CD4-positive, alpha-beta T cell treated with Interleukin-4 for 4 hours (primary cell): Measurements from ENCODE around the gene IFT80.

Experiments
- DNase-seq: peaks from one replicate; pipeline ENCODE4 v3.0.0-alpha.2; 2020

The IFT80 gene

DNA sequence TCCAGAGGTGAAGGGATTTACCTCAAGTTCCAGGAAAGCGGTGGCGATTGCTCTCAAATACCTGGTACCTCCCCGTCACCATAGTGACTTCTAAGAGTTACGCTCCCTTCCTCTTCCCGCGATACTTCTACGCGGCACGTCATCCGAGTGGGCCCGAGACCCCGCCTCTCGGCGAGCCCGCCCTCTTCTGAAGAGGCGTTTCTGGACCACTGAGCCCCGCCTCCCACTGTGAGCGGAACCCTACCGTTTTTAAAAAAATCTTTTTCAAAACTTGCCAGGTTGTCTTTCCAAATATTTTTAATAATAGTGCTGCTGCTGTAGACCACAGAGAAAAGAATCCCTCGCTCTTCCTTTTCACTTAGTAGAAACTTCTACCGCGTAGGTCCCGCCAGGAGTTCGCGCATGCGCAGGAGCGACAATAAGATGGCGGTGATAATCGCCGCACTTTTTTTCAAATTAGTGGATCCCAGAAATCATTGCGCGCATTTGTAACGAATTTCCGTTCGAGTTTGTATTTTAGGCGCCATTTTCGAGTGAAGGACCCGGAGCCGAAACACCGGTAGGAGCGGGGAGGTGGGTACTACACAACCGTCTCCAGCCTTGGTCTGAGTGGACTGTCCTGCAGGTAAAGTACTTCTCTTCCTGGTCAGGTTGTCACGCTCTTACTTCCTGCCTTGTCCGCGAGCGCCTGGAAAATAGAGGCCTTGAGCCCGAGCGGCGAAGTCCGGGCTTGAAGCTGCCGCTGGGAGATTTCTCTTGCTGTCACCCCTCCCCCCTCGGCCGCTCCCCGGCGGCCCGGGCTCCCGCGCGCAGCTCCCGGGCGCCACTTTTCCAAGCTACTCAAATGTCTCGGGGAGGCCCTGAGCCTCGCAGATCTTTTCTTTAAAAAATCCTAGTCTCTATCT is at the start of gene IFT80, which contains the start of gene SMC4:
IFT80 (minus strand) TSS at position 101 of the 905 bp plus-strand sequence. CDS start 14,625 bp downstream, outside the sequence.
SMC4 (plus strand) TSS at position 526 of the 905 bp plus-strand sequence. CDS start 1,177 bp downstream, outside the sequence.
- peak; percentile 97 for DNase-seq

DNA sequence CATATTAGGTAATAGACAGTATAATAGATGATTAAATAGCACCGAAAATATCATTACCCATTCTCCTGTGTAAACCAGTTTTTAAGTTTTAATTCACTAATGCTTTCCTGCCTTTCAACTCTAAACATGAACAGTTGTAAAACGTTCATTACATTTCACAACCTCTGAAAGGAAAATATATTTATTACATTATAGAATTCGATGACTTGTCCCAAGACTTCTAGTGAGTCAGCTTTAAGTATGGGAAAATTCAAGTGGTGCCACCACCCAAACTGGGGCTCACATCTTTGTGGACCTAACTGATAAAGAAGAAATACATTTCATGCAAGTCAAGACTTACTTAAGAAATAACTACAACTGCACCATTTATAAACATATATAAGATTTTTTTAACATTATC is 48.5 kb upstream of the IFT80 start:
- DNase-seq, result no peak

GRCh38 chr3:160446522-160447056 is 47.6 kb upstream of the IFT80 start:
- DNase-seq, result no peak

DNA sequence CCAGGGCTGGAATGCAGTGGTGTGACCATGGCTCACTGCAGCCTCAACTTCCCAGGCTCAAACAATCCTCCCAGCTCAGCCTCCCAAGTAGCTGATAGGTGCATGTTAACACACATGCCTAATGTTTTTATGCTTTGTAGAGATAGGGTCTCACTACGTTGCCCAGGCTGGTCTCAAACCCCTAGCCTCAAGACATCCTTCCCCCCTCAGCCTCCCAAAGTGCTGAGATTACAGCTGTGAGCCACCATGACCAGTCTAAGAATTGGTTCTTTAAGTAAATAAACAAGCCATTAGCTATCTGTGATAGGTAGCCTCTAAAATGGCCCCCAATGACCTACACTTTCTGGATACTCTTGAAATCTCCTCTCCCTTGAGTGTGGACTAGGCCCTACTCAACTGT is 46.8 kb upstream of the IFT80 start:
- no peak for DNase-seq

DNA sequence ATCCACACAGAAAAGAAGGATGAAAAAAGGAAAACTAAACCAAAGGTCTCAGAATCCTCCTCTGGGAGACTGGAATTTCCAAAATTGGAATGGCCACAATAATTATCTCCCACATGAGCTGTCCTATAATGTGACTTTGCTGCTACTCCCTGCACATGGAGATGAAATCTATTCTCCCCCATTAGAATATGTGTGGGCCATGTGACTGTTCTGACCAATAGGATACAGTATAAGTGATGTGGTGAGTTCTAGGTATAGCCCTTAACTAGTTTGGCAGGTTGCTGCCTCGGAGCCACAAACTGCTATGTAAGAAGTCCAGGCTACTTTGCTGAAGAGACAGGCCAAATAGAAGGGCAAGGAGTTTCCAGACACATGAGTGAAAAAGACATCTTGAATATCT is 45.4 kb upstream of the IFT80 start:
- DNase-seq, result no peak

- no peak for DNase-seq
Measured at GRCh38 chr3:160440687-160441086, 41.7 kb upstream of the IFT80 start.

DNA sequence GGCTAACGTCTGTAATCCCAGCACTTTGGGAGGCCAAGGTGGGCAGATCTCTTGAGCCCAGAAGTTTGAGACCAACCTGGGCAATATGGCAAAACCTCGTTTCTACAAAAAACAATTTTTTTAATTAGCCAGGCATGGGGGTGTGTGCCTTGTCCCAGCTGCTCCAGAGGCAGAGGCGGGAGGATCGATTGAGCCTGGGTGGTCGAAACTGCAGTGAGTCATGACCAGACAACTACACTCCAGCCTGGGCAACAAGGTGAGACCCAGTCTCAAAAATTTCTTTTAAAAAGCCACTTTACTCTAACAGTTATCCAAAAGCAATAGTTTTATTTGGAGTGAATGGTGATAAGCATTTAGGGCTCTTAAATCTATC is 38.0 kb upstream of the IFT80 start:
- no peak for DNase-seq

GRCh38 chr3:160435747-160436146 is 36.7 kb upstream of the IFT80 start:
- DNase-seq, result no peak

- DNase-seq, result no peak
Measured at GRCh38 chr3:160435095-160435494, 36.1 kb upstream of the IFT80 start.

- DNase-seq, result no peak
Measured at GRCh38 chr3:160434071-160434470, 35.0 kb upstream of the IFT80 start.

DNA sequence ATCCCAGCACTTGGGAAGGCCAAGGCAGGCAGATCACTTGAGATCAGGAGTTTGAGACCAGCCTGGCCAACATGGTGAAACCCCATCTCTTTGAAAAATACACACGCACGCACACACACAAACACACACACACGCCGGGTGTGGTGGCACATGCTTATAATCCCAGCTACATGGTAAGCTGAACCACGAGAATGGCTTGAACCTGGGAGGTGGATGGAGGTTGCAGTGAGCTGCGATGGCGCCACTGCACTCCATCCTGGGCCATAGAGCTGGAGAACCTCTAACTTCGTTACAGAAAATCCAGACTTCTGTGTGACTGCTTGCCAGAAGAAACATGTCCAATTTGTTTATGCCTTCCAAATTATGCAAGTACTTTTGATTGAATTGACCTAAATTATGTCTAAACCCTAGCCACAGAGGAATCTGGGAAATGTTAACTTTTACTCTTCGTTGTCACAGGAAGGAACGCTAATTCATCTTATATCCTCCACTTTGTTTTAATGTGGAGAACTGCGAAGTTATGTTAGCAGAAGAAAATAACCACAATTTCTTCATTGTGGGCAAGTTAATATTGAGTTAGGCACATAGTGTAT is 28.9 kb upstream of the IFT80 start:
- no peak for DNase-seq

GRCh38 chr3:160417311-160417710 is 18.3 kb upstream of the IFT80 start:
- DNase-seq, result no peak

DNA sequence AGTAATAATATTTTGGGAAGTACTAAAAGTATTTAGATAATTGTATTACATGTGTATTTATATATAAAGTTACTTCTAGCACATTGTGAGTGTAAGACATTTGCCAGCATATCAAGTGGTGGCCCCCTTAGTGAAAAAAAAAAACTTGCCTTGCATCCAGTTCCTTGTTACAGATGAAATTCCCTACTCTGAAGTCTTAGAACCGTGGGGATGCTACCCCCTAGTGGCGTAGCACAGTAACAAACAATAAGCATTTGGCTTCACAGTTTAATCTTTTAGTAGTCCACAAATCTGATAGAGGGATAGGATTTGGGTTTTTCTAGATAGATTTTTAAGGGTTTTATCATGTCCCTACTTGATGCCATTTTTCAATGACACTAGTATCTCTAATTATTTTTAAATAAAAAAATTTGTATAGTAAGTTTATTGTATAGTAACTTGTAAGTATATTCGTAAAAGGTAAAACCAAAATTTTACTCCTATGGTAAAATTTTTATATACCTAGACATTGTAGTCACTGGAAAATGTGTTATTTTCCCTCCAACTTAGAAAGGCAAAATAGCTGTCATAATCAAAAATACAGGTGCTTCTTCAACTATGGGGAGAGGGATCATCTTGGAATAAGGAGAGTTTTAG is 14.7 kb upstream of the IFT80 start:
- DNase-seq, result peak; percentile 77

- no peak for DNase-seq
Measured at GRCh38 chr3:160412477-160412876, 13.5 kb upstream of the IFT80 start.

- DNase-seq, result no peak
Measured at GRCh38 chr3:160409812-160410610, 11.0 kb upstream of the IFT80 start.

- DNase-seq, result no peak
Measured at GRCh38 chr3:160403796-160404470, 4.9 kb upstream of the IFT80 start.

DNA sequence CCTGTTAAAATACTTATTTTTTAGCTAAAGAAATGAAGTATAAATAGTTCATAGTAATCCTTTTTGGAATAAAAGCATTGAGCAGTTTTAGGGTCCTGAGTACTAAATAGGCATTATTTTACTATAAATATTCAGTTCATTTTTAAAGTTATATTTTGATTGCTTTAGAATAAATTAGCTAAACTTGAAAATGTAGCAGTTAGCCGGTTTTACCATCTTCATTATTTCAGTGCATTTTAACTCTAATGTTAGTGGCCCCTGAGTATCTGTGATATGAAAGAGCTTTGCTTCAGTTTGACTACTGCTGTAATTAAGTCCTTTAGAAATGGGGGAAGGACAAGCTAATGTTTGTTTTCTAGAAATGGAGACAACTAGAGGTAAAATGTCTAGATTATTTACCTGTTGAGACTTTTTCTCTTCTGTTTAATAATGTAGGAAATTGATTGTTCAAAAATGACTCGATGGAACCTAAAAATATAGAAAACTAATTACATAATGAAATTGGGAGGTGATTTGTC is 4.1 kb upstream of the IFT80 start:
- DNase-seq, result no peak

- DNase-seq, result no peak
Measured at GRCh38 chr3:160402221-160403027, 3.4 kb upstream of the IFT80 start.

GRCh38 chr3:160401291-160402095 is 2.5 kb upstream of the IFT80 start:
- peak; percentile 21 for DNase-seq

GRCh38 chr3:160400702-160401150 is 1.7 kb upstream of the IFT80 start:
- DNase-seq, result no peak
